H9 (cell line): ENCODE data around the gene ZMIZ1. TPM values are rescaled to one million over a fixed set of nuclear protein-coding genes. Genes with fewer than 3 reads are reported as not detected.

Source experiments
- DNase-seq: peaks from one replicate; pipeline ENCODE4 v3.0.0-alpha.2; 2017
- H2AFZ ChIP-seq: one replicate; pipeline ENCODE4 v1.6.1; 2013; ENCODE audit warnings: mild to moderate bottlenecking, low read length, control low read depth, moderate library complexity
- H2AK5ac ChIP-seq: 2 replicates; pipeline ENCODE4 v1.6.1; 2013; ENCODE audit warnings: low read length, control low read depth, mixed read lengths; ENCODE audit not compliant: insufficient read length
- H2BK120ac ChIP-seq: one replicate; pipeline ENCODE4 v1.6.1; 2013; ENCODE audit warnings: low read depth, mild to moderate bottlenecking, low read length, control low read depth, inconsistent platforms; ENCODE audit not compliant: poor library complexity, severe bottlenecking
- H2BK12ac ChIP-seq: 2 replicates; pipeline ENCODE4 v1.6.1; 2013; ENCODE audit warnings: low read length, control low read depth, mixed read lengths, low read depth; ENCODE audit not compliant: insufficient read length
- H2BK15ac ChIP-seq: 2 replicates; pipeline ENCODE4 v1.6.1; 2013; ENCODE audit warnings: low read depth, low read length, control low read depth
- H2BK20ac ChIP-seq: one replicate; pipeline ENCODE4 v1.6.1; 2013; ENCODE audit warnings: low read depth, mild to moderate bottlenecking, low read length, control low read depth, inconsistent platforms; ENCODE audit not compliant: poor library complexity, severe bottlenecking
- H2BK5ac ChIP-seq: 2 replicates; pipeline ENCODE4 v1.6.1; 2013; ENCODE audit warnings: low read length, control low read depth, mixed read lengths; ENCODE audit not compliant: insufficient read length
- H3K14ac ChIP-seq: 2 replicates; pipeline ENCODE4 v1.6.1; 2013; ENCODE audit warnings: low read length, control low read depth; ENCODE audit not compliant: insufficient read depth
- H3K18ac ChIP-seq: 2 replicates; pipeline ENCODE4 v1.6.1; 2013; ENCODE audit warnings: low read depth, mild to moderate bottlenecking, mixed read lengths, low read length, control low read depth; ENCODE audit not compliant: insufficient read length
- H3K23ac ChIP-seq: 2 replicates; pipeline ENCODE4 v1.6.1; 2013; ENCODE audit warnings: low read length, control low read depth, mixed read lengths, low read depth; ENCODE audit not compliant: insufficient read length
- H3K23me2 ChIP-seq: 2 replicates; pipeline ENCODE4 v1.6.1; 2013; ENCODE audit warnings: low read depth, mild to moderate bottlenecking, mixed read lengths, low read length, control low read depth; ENCODE audit not compliant: insufficient read length, poor library complexity, severe bottlenecking
- H3K27ac ChIP-seq: 2 replicates; pipeline ENCODE4 v1.5.1; 2013; ENCODE audit warnings: low read length, control low read depth, mixed read lengths, low read depth; ENCODE audit not compliant: insufficient read length
- H3K27me3 ChIP-seq: 2 replicates; pipeline ENCODE4 v1.6.1; 2013; ENCODE audit warnings: low read length, control low read depth, inconsistent platforms; ENCODE audit not compliant: insufficient read depth
- H3K4ac ChIP-seq: 2 replicates; pipeline ENCODE4 v1.6.1; 2013; ENCODE audit warnings: low read depth, mild to moderate bottlenecking, control low read depth, inconsistent platforms, low read length, moderate library complexity
- H3K4me1 ChIP-seq: 2 replicates; pipeline ENCODE4 v1.6.1; 2013; ENCODE audit warnings: low read length, control low read depth, inconsistent platforms; ENCODE audit not compliant: insufficient read depth
- H3K4me2 ChIP-seq: 2 replicates; pipeline ENCODE4 v1.6.1; 2013; ENCODE audit warnings: low read length, control low read depth, mixed read lengths; ENCODE audit not compliant: insufficient read length, insufficient read depth
- H3K56ac ChIP-seq: 2 replicates; pipeline ENCODE4 v1.6.1; 2013; ENCODE audit warnings: low read depth, mild to moderate bottlenecking, mixed read lengths, low read length, control low read depth; ENCODE audit not compliant: insufficient read length
- H3K79me1 ChIP-seq: 2 replicates; pipeline ENCODE4 v1.6.1; 2013; ENCODE audit warnings: low read depth, mild to moderate bottlenecking, moderate library complexity, low read length, control low read depth, inconsistent platforms; ENCODE audit not compliant: insufficient read depth, poor library complexity, severe bottlenecking
- H3K79me2 ChIP-seq: 2 replicates; pipeline ENCODE4 v1.6.1; 2013; ENCODE audit warnings: low read length, control low read depth, inconsistent platforms; ENCODE audit not compliant: insufficient read depth
- H3K9ac ChIP-seq: 2 replicates; pipeline ENCODE4 v1.6.1; 2013; ENCODE audit warnings: low read length, control low read depth, mixed read lengths; ENCODE audit not compliant: insufficient read length; ENCODE audit errors: extremely low read depth
- H3K9me3 ChIP-seq: one replicate; pipeline ENCODE4 v1.6.1; 2013; ENCODE audit warnings: low read depth, low read length, inconsistent platforms; ENCODE audit not compliant: control insufficient read depth
- H3T11ph ChIP-seq: one replicate; pipeline ENCODE4 v1.6.1; 2013; ENCODE audit warnings: mild to moderate bottlenecking, low read length, control low read depth, inconsistent platforms
- H4K20me1 ChIP-seq: one replicate; pipeline ENCODE4 v1.6.1; 2013; ENCODE audit not compliant: control insufficient read depth, insufficient read length, insufficient read depth
- H4K5ac ChIP-seq: 2 replicates; pipeline ENCODE4 v1.6.1; 2013; ENCODE audit warnings: low read depth, mild to moderate bottlenecking, mixed read lengths, low read length, control low read depth; ENCODE audit not compliant: insufficient read length
- H4K8ac ChIP-seq: replicated peaks from 2 replicates; pipeline ENCODE4 v1.6.1; 2013; ENCODE audit warnings: low read length, control low read depth, mixed read lengths, low read depth; ENCODE audit not compliant: insufficient read length
- H4K91ac ChIP-seq: 2 replicates; pipeline ENCODE4 v1.6.1; 2013; ENCODE audit warnings: low read depth, mild to moderate bottlenecking, moderate library complexity, mixed read lengths, low read length, control low read depth; ENCODE audit not compliant: insufficient read length
- H3K27ac Mint-ChIP-seq, 3 experiments: 2 replicates in 2 of 3; 3 replicates in 1 of 3; pipeline ENCODE4 v1.8.0; 2020 to 2021; ENCODE audit warnings: mixed read lengths in 3 of 3, mild to moderate bottlenecking in 1 of 3, moderate library complexity in 1 of 3
- H3K27me3 Mint-ChIP-seq: 2 replicates; pipeline ENCODE4 v1.8.0; 2021; ENCODE audit warnings: low read depth, mild to moderate bottlenecking, moderate library complexity, mixed read lengths
- H3K36me3 Mint-ChIP-seq, 3 experiments: 2 replicates in 2 of 3; 3 replicates in 1 of 3; pipeline ENCODE4 v1.8.0; 2020 to 2021; ENCODE audit warnings: low read depth in 3 of 3, mixed read lengths in 3 of 3; ENCODE audit not compliant: insufficient read depth in 1 of 3
- H3K4me1 Mint-ChIP-seq, 2 experiments: 2 replicates each; pipeline ENCODE4 v1.8.0; 2020; ENCODE audit warnings: mixed read lengths in 2 of 2
- H3K4me3 Mint-ChIP-seq, 2 experiments: 2 replicates in 1 of 2; 3 replicates in 1 of 2; pipeline ENCODE4 v1.8.0; 2020 to 2021; ENCODE audit warnings: mild to moderate bottlenecking in 2 of 2, mixed read lengths in 2 of 2, moderate library complexity in 1 of 2
- H3K9me3 Mint-ChIP-seq, 2 experiments: 2 replicates in 1 of 2; 3 replicates in 1 of 2; pipeline ENCODE4 v1.8.0; 2020; ENCODE audit warnings: mild to moderate bottlenecking in 2 of 2, mixed read lengths in 2 of 2, moderate library complexity in 1 of 2
- whole genome bisulfite sequencing: extraction: QIAGEN DNeasy Blood & Tissue Kit; methylation state at CpG from one replicate; pipeline ENCODE4 v1.1.7; 2013; ENCODE audit warnings: missing lambda C conversion rate, low lambda C conversion rate, mixed read lengths; ENCODE audit not compliant: insufficient read length; ENCODE audit errors: extremely low coverage; 5-methylcytosine and 5-hydroxymethylcytosine counted together
- total RNA-seq: library from RNA; stranded (reverse); gene quantifications from 2 replicates; pipeline ENCODE4 v1.2.1, GENCODE V29; 2021
- TF ChIP-seq, protein P1 (sequence below): fragments of 200-600 bp; sonication (generic); conservative IDR thresholded peaks from 3 replicates; pipeline ENCODE4 v1.8.0; 2021; ENCODE audit warnings: antibody characterized with exemption, mild to moderate bottlenecking

Gene ZMIZ1
- total RNA-seq, 1 experiment from 2014 or later, result 36.9 TPM

DNA sequence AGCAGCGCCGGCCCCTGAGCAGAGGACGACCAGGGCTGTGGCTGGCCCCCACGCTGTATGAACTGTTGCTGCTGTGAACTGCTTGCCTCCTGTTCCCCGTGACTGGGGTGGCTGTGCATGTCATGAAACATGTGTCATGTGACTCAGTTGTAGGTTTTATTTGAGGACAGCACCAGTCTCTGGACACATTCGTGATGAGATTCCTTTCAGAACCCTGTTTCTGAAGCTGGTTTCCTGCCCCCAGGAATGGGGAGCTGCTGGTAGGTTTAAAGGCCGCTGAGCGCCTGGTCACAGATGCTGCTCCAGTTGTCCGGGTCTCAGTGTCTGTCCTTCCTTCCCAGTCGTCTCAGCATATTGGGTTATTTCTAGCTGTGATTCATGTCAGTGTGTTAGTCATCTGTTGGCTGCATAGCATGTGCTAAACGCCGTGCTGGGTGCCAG, 199.4 kb downstream of the ZMIZ1 start:
- H3K4me1 Mint-ChIP-seq, result peaks cover 8 to 29% of the 10 kb centered on the region in 2 experiments
- H3K4me3 Mint-ChIP-seq, result no peak overlapping the region
- Histone ChIP-seq H3T11ph (no peak overlapping the region), H3K79me1 (no peaks in the 10 kb centered on the region), H3K56ac (no peak overlapping the region), H2BK12ac (no peak overlapping the region), H3K9me3 (no peaks in the 10 kb centered on the region), H4K5ac (no peak overlapping the region), H3K27ac (no peak overlapping the region), H3K23me2 (no peaks in the 10 kb centered on the region), H2BK20ac (no peak overlapping the region), H3K14ac (no peak overlapping the region), H2BK15ac (no peak overlapping the region), H4K8ac (no peak overlapping the region), H3K9ac (no peak overlapping the region), H2BK120ac (no peak overlapping the region), H3K4me1 (no peaks in the 10 kb centered on the region), H4K91ac (no peak overlapping the region), H4K20me1 (no peaks in the 10 kb centered on the region), H3K18ac (no peak overlapping the region), H3K4me2 (no peak overlapping the region), H2BK5ac (no peak overlapping the region), H2AFZ (no peak overlapping the region), H3K27me3 (no peaks in the 10 kb centered on the region), H3K23ac (no peak overlapping the region), H3K79me2 (no peaks in the 10 kb centered on the region), H2AK5ac (no peak overlapping the region), H3K4ac (no peak overlapping the region)
- TF ChIP-seq, protein P1, sequence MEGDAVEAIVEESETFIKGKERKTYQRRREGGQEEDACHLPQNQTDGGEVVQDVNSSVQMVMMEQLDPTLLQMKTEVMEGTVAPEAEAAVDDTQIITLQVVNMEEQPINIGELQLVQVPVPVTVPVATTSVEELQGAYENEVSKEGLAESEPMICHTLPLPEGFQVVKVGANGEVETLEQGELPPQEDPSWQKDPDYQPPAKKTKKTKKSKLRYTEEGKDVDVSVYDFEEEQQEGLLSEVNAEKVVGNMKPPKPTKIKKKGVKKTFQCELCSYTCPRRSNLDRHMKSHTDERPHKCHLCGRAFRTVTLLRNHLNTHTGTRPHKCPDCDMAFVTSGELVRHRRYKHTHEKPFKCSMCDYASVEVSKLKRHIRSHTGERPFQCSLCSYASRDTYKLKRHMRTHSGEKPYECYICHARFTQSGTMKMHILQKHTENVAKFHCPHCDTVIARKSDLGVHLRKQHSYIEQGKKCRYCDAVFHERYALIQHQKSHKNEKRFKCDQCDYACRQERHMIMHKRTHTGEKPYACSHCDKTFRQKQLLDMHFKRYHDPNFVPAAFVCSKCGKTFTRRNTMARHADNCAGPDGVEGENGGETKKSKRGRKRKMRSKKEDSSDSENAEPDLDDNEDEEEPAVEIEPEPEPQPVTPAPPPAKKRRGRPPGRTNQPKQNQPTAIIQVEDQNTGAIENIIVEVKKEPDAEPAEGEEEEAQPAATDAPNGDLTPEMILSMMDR, result no peak
- WGBS, result no CpG with 5 or more reads among the region's 12 CpGs
- H3K36me3 Mint-ChIP-seq, result peaks cover 0 to 5% (median 5%) of the 10 kb centered on the region in 3 experiments; a peak in 5 of 7 replicates
- no peaks in the 10 kb centered on the region for H3K9me3 Mint-ChIP-seq
- H3K27ac Mint-ChIP-seq, result peak overlapping the region in 2 of 3 experiments; percentile 4 to 17; a peak in 2 of 7 replicates
- DNase-seq, result no peak
- no peaks in the 10 kb centered on the region for H3K27me3 Mint-ChIP-seq
